ENCODE measurements around the gene FGF5.

FGF5 gene, protein sequence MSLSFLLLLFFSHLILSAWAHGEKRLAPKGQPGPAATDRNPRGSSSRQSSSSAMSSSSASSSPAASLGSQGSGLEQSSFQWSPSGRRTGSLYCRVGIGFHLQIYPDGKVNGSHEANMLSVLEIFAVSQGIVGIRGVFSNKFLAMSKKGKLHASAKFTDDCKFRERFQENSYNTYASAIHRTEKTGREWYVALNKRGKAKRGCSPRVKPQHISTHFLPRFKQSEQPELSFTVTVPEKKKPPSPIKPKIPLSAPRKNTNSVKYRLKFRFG

DNA sequence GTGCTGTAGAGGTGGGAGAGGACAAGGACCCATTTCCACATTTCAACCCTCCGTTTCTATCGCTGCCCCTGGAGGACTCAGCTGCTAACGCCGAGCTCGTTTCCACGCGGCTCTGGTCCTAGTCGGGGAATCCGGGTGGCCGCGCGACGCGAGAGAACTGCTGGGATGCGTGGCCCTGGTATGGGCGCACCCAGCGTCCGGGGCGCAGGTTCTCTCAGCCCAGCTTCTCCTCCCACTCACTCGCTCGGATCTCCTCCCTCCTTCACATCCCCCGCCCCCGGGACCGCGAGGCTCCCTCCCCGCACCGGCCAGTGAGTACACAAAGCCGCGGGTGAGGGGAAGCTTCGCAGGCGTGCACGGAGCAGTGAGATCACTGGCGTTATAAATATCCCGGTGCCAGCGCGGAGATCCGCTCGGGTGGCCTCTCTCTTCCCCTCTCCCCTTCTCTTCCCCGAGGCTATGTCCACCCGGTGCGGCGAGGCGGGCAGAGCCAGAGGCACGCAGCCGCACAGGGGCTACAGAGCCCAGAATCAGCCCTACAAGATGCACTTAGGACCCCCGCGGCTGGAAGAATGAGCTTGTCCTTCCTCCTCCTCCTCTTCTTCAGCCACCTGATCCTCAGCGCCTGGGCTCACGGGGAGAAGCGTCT lies at the start of gene FGF5:
TSS of gene FGF5 (plus strand) at position 412 of the 649 bp plus-strand sequence. CDS start at position 573, 161 bp downstream.
- H3K27me3 Mint-ChIP-seq: peaks cover 78% of the 10 kb centered on the region
- H3K9me3 Mint-ChIP-seq: no peaks in the 10 kb centered on the region
- H3K4me3 Mint-ChIP-seq: peak within 1 kb of the TSS; percentile 42
- CTCF ChIA-PET: no interaction called here
- peaks cover 17% of the 10 kb centered on the region for H3K4me1 Mint-ChIP-seq
- H3K36me3 Mint-ChIP-seq: no peaks in the 10 kb centered on the region
- DNase-seq: peak; percentile 40
- no peak within 1 kb of the TSS for H3K27ac Mint-ChIP-seq

DNA sequence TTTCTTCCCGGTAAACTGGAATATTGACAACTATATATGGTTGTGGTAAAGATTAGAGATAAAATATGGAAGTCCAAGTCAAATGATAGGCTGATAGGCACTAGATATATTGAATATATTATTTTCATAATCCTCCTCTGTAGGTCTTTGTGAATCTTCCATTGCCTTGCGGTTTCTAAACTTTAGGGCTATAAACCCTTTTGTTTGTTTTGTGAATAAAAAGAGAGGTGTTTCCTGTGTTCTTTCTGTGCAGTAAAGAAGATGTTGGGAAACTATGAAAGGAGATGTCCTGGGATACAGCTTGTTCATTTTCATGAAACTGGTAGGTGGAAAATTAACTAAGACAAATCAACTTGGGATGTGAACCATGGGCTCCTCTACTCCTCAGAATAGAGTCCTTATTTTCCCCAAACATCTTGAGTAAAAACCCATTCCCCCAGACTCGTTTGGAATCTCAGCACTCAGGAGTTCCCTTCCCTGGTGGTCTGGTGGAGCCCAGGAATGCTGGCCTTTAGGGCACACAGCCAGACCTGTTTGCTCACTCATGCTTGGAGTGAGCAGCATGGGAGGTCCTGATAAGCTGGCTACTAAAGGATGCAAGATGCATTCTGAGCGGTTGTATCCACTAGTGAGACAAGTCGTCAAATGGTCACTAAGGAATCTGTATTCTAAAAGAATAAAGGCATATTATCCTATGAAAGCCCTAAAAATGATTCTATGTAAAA lies 47.0 kb upstream of the FGF5 start:
- no peak overlapping the region for H3K4me3 Mint-ChIP-seq
- peaks cover 25% of the 10 kb centered on the region for H3K27me3 Mint-ChIP-seq
- no peak for DNase-seq
- H3K36me3 Mint-ChIP-seq: no peaks in the 10 kb centered on the region
- no peaks in the 10 kb centered on the region for H3K9me3 Mint-ChIP-seq
- no peaks in the 10 kb centered on the region for H3K4me1 Mint-ChIP-seq
- no peak overlapping the region for H3K27ac Mint-ChIP-seq
- CTCF ChIA-PET: interaction anchor here (1.2 to 1.4 kb wide), 3 partner anchors 821 to 1267 kb away, joined by 3 to 5 read pairs (median 4); no protein-coding TSS in a partner anchor

DNA sequence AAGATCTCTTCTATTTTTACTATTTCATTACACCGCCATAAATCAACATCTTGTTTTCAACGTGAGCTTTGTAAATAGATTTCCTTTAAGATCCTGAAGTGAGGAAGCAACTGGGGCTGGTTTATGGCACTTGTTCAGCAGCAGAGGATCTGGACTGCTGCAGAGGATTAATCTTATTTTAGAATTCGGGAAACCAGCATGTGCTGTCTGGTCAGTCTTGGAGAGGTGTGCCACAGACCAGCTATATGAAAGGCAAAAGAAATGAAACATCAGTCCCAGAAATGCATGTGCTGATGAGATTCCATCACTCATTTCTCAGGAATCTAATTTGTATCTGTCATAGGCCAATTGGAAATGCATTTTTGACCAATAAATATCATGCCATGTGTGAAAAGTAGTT lies 45.8 kb upstream of the FGF5 start:
- no peaks in the 10 kb centered on the region for H3K36me3 Mint-ChIP-seq
- no peak overlapping the region for H3K27ac Mint-ChIP-seq
- H3K4me3 Mint-ChIP-seq: no peak overlapping the region
- CTCF ChIA-PET: interaction anchor here (1.1 to 1.4 kb wide), 4 partner anchors 19 to 1268 kb away, joined by 3 to 5 read pairs (median 4); no protein-coding TSS in a partner anchor
- H3K27me3 Mint-ChIP-seq: peaks cover 25% of the 10 kb centered on the region
- no peak for DNase-seq
- H3K4me1 Mint-ChIP-seq: no peaks in the 10 kb centered on the region
- no peaks in the 10 kb centered on the region for H3K9me3 Mint-ChIP-seq

DNA sequence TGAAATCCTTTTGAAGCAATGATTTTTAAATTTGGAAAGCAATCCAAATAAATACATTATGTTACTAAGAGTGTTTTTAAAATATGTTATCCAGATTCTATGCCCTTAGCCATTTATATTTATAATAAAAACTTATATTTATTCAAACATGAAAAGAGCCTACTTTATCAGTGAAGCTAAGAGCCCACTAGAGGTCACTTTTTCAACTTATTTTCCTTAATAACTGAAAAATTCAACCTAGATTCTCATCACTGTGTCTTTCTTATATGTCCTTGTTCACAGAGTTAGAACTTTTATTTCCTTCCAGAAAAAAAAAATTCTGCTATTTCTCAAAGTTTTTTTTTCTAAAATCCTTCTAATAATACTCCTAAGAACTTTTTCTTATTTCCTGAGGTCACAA lies 45.3 kb upstream of the FGF5 start:
- Mint-ChIP-seq H3K27ac (no peak overlapping the region), H3K4me3 (no peak overlapping the region), H3K4me1 (no peaks in the 10 kb centered on the region), H3K36me3 (no peaks in the 10 kb centered on the region), H3K9me3 (no peaks in the 10 kb centered on the region), H3K27me3 (peaks cover 25% of the 10 kb centered on the region)
- CTCF ChIA-PET: interaction anchor here (1.1 kb wide), 1 partner anchor 19 kb away, joined by 3 read pairs; no protein-coding TSS in a partner anchor
- DNase-seq: no peak

DNA sequence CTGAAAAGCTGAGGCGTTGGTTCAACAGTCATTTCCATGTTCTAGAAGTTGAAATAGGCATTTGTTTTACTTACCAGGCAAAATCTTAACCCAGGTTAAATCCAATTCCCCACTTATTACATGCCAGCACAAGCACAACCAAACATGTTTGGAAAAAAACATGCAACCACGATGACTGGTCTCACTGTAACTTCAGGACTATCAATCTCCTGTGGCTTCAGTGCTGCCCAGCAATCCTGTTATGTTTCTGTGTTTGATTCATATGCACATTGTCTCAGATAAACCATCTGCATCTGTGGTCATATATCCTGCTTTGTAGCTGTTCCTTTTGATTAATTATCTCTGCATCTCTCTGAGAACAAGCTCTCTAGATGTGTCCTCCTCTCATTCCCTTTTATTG lies 40.9 kb upstream of the FGF5 start:
- Mint-ChIP-seq H3K27me3 (peaks cover 7% of the 10 kb centered on the region), H3K4me3 (no peak overlapping the region), H3K36me3 (no peaks in the 10 kb centered on the region), H3K27ac (no peak overlapping the region), H3K9me3 (no peaks in the 10 kb centered on the region), H3K4me1 (no peaks in the 10 kb centered on the region)
- no peak for DNase-seq
- CTCF ChIA-PET: interaction anchor here (1.0 kb wide), 1 partner anchor 10 kb away, joined by 3 read pairs; no protein-coding TSS in a partner anchor

DNA sequence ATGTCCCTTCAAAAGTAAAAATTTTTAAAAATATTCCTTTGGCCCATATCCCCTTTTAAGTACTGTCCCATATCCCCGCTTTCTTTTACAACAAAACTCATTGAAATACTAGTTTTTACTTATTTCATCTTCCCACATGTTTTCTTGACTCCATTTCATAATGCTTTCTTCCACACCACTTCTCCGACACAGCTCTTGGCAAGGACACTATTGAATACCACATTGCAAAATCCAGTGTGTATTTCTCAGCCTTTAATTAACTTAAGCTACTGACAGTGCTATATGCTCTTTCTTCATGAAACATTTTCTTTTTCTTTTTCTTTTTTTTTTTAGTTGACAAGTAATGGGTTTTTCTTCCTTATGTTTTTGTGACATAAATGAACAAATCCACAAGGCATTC lies 40.4 kb upstream of the FGF5 start:
- H3K27me3 Mint-ChIP-seq: peaks cover 8% of the 10 kb centered on the region
- no peaks in the 10 kb centered on the region for H3K36me3 Mint-ChIP-seq
- CTCF ChIA-PET: interaction anchor here (1.0 kb wide), 1 partner anchor 10 kb away, joined by 3 read pairs; no protein-coding TSS in a partner anchor

DNA sequence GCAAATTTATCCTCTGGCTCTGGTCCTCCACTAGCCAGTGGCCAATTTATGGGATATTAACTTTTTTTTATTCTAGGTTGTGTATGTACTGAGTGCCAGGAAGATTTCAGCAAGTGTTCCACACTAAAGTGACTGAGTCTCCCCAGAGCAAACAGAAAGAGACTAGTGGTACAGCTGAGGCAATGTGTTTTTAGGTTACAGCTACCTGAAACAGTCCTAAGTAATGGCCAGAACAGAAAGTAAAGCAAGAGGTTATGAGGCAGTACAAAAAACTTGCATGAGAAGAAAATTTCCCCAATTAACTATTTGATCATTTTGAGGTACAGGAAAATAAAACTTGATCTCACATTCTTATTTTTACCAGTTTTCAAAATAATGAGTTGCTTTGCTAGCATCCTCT lies 38.0 kb upstream of the FGF5 start:
- H3K27me3 Mint-ChIP-seq: peaks cover 5% of the 10 kb centered on the region
- H3K36me3 Mint-ChIP-seq: no peaks in the 10 kb centered on the region
- no peak overlapping the region for H3K27ac Mint-ChIP-seq
- H3K9me3 Mint-ChIP-seq: no peaks in the 10 kb centered on the region
- H3K4me3 Mint-ChIP-seq: no peak overlapping the region
- CTCF ChIA-PET: interaction anchor here (1.0 kb wide), 1 partner anchor 13 kb away, joined by 3 read pairs; no protein-coding TSS in a partner anchor
- H3K4me1 Mint-ChIP-seq: no peaks in the 10 kb centered on the region
- DNase-seq: no peak

More for the DNA sequence above, 40.4 kb upstream of the FGF5 start:
- Mint-ChIP-seq H3K4me1 (no peaks in the 10 kb centered on the region), H3K4me3 (no peak overlapping the region), H3K27ac (no peak overlapping the region), H3K9me3 (no peaks in the 10 kb centered on the region)
- DNase-seq: no peak

DNA sequence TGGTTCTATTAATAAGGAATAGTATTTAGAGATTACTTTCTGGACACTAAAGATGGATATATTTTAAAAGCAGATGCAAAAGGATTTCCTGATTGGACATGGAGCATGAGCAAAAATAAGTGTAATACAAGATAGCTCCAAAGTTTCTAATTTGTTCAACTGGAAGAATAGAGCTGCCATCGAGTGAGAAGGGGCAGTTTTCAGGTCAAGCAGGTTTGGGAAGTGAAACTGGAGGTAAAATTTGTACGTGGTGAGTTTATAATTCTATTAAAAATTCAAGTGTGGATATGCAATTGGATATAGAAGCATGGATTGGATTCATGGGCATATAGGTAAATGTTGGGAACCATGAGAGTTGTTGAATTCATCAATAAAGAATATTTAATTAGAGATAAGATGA lies 37.3 kb upstream of the FGF5 start:
- no peak for DNase-seq
- no peaks in the 10 kb centered on the region for H3K36me3 Mint-ChIP-seq
- H3K4me1 Mint-ChIP-seq: no peaks in the 10 kb centered on the region
- H3K27me3 Mint-ChIP-seq: peaks cover 5% of the 10 kb centered on the region
- no peak overlapping the region for H3K4me3 Mint-ChIP-seq
- H3K27ac Mint-ChIP-seq: no peak overlapping the region
- CTCF ChIA-PET: interaction anchor here (0.6 to 1.0 kb wide), 2 partner anchors 13 to 510 kb away, joined by 3 read pairs; no protein-coding TSS in a partner anchor
- H3K9me3 Mint-ChIP-seq: no peaks in the 10 kb centered on the region

DNA sequence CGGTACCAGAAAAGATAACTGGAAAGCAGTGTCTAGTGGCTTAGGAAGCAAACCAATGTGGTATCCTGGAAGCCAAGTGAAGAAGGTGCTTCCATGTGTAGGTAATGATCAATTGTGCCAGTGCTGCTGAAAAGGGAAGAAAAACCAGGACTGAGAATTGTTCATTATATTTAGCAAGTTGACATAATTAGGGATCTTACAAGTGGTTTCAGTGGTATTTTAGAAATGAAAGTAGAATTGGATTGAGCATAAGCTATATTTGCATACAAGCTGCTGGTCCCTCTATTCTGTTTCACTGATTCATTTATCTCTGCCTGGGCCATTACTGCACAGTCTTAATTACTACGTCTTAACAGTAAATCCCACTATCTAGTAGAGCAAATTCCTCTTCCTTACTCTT lies 36.9 kb upstream of the FGF5 start:
- H3K27ac Mint-ChIP-seq: no peak overlapping the region
- CTCF ChIA-PET: interaction anchor here (0.6 kb wide), 1 partner anchor 510 kb away, joined by 3 read pairs; no protein-coding TSS in a partner anchor
- DNase-seq: no peak
- H3K9me3 Mint-ChIP-seq: no peaks in the 10 kb centered on the region
- no peak overlapping the region for H3K4me3 Mint-ChIP-seq
- no peaks in the 10 kb centered on the region for H3K36me3 Mint-ChIP-seq
- no peaks in the 10 kb centered on the region for H3K4me1 Mint-ChIP-seq
- H3K27me3 Mint-ChIP-seq: peaks cover 5% of the 10 kb centered on the region

DNA sequence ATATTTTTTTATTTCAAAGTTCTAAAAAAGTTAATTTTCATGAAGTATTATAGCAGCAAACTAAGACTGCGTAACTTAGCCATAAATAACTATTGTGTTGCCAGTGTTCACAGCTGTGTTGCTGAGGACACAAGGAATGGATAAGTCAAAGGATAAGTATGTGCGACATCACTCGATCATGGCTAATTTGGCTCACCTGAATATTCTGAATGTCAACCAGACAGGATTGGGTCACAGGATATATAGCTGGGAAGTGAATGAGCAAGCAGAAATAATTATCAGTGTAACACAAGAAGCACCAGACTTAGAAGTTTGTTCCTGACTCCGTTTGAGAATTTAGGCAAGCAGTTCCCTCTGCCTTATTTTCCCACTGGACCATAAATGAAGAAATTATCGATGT lies 35.3 kb upstream of the FGF5 start:
- DNase-seq: no peak
- Mint-ChIP-seq H3K27ac (no peak overlapping the region), H3K9me3 (no peaks in the 10 kb centered on the region), H3K36me3 (no peaks in the 10 kb centered on the region), H3K27me3 (peaks cover 9% of the 10 kb centered on the region), H3K4me1 (no peaks in the 10 kb centered on the region), H3K4me3 (no peak overlapping the region)
- CTCF ChIA-PET: no interaction called here

DNA sequence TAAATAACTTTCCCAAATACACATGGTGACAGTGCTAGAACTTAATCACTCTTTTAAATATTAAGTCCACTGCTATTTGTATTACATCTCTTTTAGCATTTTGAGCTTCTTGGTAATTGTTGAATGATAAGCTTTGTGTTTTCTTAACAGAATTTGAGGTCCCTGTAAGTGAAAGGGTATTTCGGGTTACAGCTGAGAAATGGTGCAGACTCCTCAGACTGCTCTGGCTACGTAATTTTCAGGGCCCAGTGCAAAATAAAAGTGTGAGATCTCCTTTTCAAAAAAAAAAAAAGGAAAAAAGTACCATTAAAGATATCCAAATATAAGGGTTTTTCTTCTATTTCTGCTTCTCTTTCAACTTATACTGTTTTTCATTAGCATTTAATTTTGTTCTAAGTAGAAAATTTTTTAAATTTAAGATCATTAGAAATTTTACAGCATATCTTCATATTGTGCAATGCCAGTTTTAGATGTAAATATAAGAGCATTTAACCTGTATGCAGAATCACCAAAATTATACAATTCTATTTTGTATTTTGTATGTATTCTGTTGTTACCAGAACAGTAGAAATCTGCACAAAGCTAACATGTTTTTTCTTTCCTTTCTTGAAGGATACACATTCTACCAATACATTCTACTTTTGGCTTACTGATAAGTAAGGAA lies 33.6 kb upstream of the FGF5 start:
- Mint-ChIP-seq H3K4me1 (no peaks in the 10 kb centered on the region), H3K9me3 (no peaks in the 10 kb centered on the region), H3K36me3 (no peaks in the 10 kb centered on the region), H3K27me3 (peaks cover 9% of the 10 kb centered on the region), H3K27ac (no peak overlapping the region), H3K4me3 (no peak overlapping the region)
- CTCF ChIA-PET: no interaction called here
- DNase-seq: no peak

DNA sequence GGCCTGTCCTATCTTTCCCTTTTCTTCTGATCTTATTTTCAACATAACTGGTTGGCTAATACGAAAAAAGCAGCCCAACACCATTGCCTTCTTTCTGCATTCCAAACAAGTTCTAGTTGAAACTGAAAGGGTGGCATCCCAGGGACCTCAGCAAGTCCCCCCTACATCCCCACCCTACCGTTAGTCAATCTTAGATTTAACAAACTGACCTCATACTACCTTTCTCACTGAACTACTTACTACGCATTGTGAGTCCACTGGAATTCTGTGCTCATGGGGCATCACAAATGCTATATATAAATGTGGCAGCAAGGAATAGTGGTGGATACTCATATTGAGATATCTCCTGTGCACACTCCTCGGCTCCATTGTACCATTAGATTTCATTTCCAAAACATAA lies 33.1 kb upstream of the FGF5 start:
- CTCF ChIA-PET: no interaction called here
- H3K36me3 Mint-ChIP-seq: no peaks in the 10 kb centered on the region
- peaks cover 9% of the 10 kb centered on the region for H3K27me3 Mint-ChIP-seq
- no peaks in the 10 kb centered on the region for H3K4me1 Mint-ChIP-seq
- no peak for DNase-seq
- H3K9me3 Mint-ChIP-seq: no peaks in the 10 kb centered on the region
- no peak overlapping the region for H3K4me3 Mint-ChIP-seq
- H3K27ac Mint-ChIP-seq: no peak overlapping the region

DNA sequence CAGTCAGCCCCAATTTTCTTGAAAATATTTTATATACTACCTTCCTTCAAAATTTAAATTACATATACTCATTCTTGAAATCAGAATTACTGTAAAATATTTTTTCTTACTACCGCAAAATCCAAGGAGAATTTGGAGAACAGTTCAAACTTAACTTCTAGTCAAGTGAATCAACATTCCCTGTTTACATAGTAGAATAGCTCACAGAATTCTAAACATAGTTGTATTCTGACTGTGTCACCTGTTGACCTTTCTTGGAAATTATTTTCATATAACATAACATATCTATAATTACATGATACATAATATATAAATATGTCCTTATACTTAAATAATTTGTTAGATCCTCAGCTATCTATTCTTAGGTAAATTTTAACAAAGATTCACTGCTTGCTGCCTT lies 31.0 kb upstream of the FGF5 start:
- no peak for DNase-seq
- Mint-ChIP-seq H3K36me3 (no peaks in the 10 kb centered on the region), H3K4me3 (no peak overlapping the region), H3K9me3 (no peaks in the 10 kb centered on the region), H3K27ac (no peak overlapping the region), H3K27me3 (peaks cover 6% of the 10 kb centered on the region), H3K4me1 (no peaks in the 10 kb centered on the region)
- CTCF ChIA-PET: no interaction called here

DNA sequence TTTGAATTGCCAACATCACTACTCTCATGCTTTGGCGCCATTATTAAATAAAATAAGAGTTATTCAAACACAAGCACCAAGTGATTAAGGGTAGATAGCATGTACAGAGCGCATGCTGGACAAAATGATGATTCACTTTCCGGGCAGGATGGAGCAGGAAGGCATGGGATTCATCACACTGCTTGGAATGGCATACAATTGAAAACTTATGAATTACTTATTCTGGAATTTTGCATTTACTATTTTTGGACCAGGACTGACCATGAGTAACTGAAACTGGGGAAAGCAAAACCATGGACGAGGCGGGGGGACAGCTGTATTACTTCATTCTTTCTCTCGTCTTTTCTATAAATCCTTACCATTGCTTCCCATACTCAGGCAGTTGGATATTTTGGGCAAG lies 28.5 kb upstream of the FGF5 start:
- no peak for DNase-seq
- H3K4me1 Mint-ChIP-seq: no peaks in the 10 kb centered on the region
- peaks cover 4% of the 10 kb centered on the region for H3K27me3 Mint-ChIP-seq
- CTCF ChIA-PET: no interaction called here
- H3K27ac Mint-ChIP-seq: no peak overlapping the region
- H3K4me3 Mint-ChIP-seq: no peak overlapping the region
- H3K9me3 Mint-ChIP-seq: no peaks in the 10 kb centered on the region
- no peaks in the 10 kb centered on the region for H3K36me3 Mint-ChIP-seq
